RPMI7951 (cell line): ENCODE results near the gene LCA5L. TPM values are rescaled to one million over a fixed set of nuclear protein-coding genes. Genes with fewer than 3 reads are reported as not detected.
A peak's percentile ranks its signal among the peaks of the same experiment; 100 is the strongest.

Source experiments
- DNase-seq: peaks from one replicate; pipeline ENCODE4 v3.0.0-alpha.2; 2012; ENCODE audit warnings: low read depth
- total RNA-seq: library from RNA; depleted of rRNA; stranded (reverse); fragments of >200 nt; shearing (Covaris generic); gene quantifications from 2 replicates; pipeline ENCODE4 v1.2.3, GENCODE V29; 2014; rRNA removed

Gene LCA5L
- 0.20 and 0.96 TPM in 2 replicates for total RNA-seq

- peak; percentile 83 for DNase-seq
These were observed at the start of gene LCA5L for GRCh38 chr21:39445321-39446269. LCA5L (minus strand) TSS chr21:39445778; CDS start chr21:39428493, 17,285 bp downstream.

- DNase-seq, result no peak
These were observed 43.9 kb upstream of the LCA5L start for GRCh38 chr21:39489380-39489924.

- DNase-seq, result no peak
These were observed 39.2 kb upstream of the LCA5L start for GRCh38 chr21:39484711-39485276.

GRCh38 chr21:39483917-39484316, 38.3 kb upstream of the LCA5L start:
- DNase-seq, result peak; percentile 17

GRCh38 chr21:39481886-39482285, 36.3 kb upstream of the LCA5L start:
- DNase-seq, result no peak

- no peak for DNase-seq
These were observed 34.7 kb upstream of the LCA5L start for GRCh38 chr21:39480271-39480670.

GRCh38 chr21:39479814-39480182, 34.2 kb upstream of the LCA5L start:
- no peak for DNase-seq

- DNase-seq, result no peak
These were observed 33.7 kb upstream of the LCA5L start for GRCh38 chr21:39479164-39479813.

GRCh38 chr21:39474611-39475010, 29.0 kb upstream of the LCA5L start:
- no peak for DNase-seq

GRCh38 chr21:39472786-39473185, 27.2 kb upstream of the LCA5L start:
- no peak for DNase-seq

- DNase-seq, result no peak
These were observed 26.0 kb upstream of the LCA5L start for GRCh38 chr21:39471598-39471997.

- DNase-seq, result no peak
These were observed 23.0 kb upstream of the LCA5L start for GRCh38 chr21:39468559-39468958.

- no peak for DNase-seq
These were observed 22.2 kb upstream of the LCA5L start for GRCh38 chr21:39467746-39468145.

- DNase-seq, result no peak
These were observed 21.0 kb upstream of the LCA5L start for GRCh38 chr21:39466584-39466983.

- no peak for DNase-seq
These were observed 17.7 kb upstream of the LCA5L start for GRCh38 chr21:39463308-39463707.

GRCh38 chr21:39461419-39461818, 15.8 kb upstream of the LCA5L start:
- DNase-seq, result peak; percentile 1

GRCh38 chr21:39456665-39457064, 11.1 kb upstream of the LCA5L start:
- DNase-seq, result no peak

- DNase-seq, result no peak
These were observed 9.5 kb upstream of the LCA5L start for GRCh38 chr21:39454949-39455668.

- no peak for DNase-seq
These were observed 8.1 kb upstream of the LCA5L start for GRCh38 chr21:39453571-39454179.

- no peak for DNase-seq
These were observed 7.4 kb upstream of the LCA5L start for GRCh38 chr21:39452970-39453342.
